Suprapubic skin (tissue), 4 donors: Measurements from ENCODE around the gene GPX7. TPM values are rescaled to one million over a fixed set of nuclear protein-coding genes. Genes with fewer than 3 reads are reported as not detected.
"Not testable (repeated sequence)": the region's sequence is repeated elsewhere in the genome, so short reads cannot be mapped to it uniquely, and the experiment has no call there.

Experiments
- DNase-seq, 2 donors: peaks; one replicate each; pipeline ENCODE4 v3.0.0-alpha.2; 2019; ENCODE audit warnings: low spot score in 2 of 2
- H3K27ac ChIP-seq: fragments of 200-600 bp; sonication (generic); one replicate; pipeline ENCODE4 v1.5.1; 2019
- H3K27me3 ChIP-seq: fragments of 200-600 bp; sonication (generic); one replicate; pipeline ENCODE4 v1.5.1; 2019
- H3K36me3 ChIP-seq: fragments of 200-600 bp; sonication (generic); one replicate; pipeline ENCODE4 v1.5.1; 2019
- H3K4me1 ChIP-seq: fragments of 200-600 bp; sonication (generic); one replicate; pipeline ENCODE4 v1.5.1; 2019
- H3K4me3 ChIP-seq: fragments of 200-600 bp; sonication (generic); one replicate; pipeline ENCODE4 v1.5.1; 2019; ENCODE audit warnings: mild to moderate bottlenecking
- H3K9me3 ChIP-seq: fragments of 200-600 bp; sonication (generic); one replicate; pipeline ENCODE4 v1.5.1; 2019
- EP300 ChIP-seq: sonication (generic); formaldehyde crosslinking; IDR thresholded peaks from one replicate; pipeline ENCODE4 v1.6.1; 2017; ENCODE audit warnings: antibody characterized with exemption
- POLR2A ChIP-seq, 2 donors: fragments of 450-650 bp; IDR thresholded peaks; one replicate each; pipeline ENCODE4 v1.6.1; 2017; ENCODE audit warnings: antibody characterized with exemption in 2 of 2, mild to moderate bottlenecking in 2 of 2, moderate library complexity in 2 of 2
- POLR2AphosphoS5 ChIP-seq, 3 donors: sonication (generic); formaldehyde crosslinking; IDR thresholded peaks; one replicate each; pipeline ENCODE4 v1.6.1; 2017; ENCODE audit warnings: antibody characterized with exemption in 3 of 3
- WGBS: methylation state at CpG from one replicate; pipeline ENCODE4 v1.1.5; 2018; 5-methylcytosine and 5-hydroxymethylcytosine counted together
- total RNA-seq, 4 donors: library from RNA; depleted of rRNA; stranded (reverse); fragments of >200 nt; gene quantifications; one replicate each; pipeline ENCODE4 v1.1.0, GENCODE V29; 2016
- TF ChIP-seq, protein P1 (sequence below), 2 donors: fragments of 200-600 bp in 1 of 2; fragments of 450-650 bp in 1 of 2; sonication (generic) in 1 of 2; IDR thresholded peaks; one replicate each; pipeline ENCODE4 v1.5.1; 2016 to 2019; ENCODE audit warnings: antibody characterized with exemption in 2 of 2, mild to moderate bottlenecking in 1 of 2, moderate library complexity in 1 of 2

Gene GPX7
- total RNA-seq, 4 donors from 2014 or later = 3.1 to 11.1 (median 7.5) TPM

- Histone ChIP-seq H3K9me3 (no peaks in the 10 kb centered on the region), H3K4me3 (no peak overlapping the region), H3K4me1 (peaks cover 5% of the 10 kb centered on the region), H3K27ac (no peak overlapping the region), H3K27me3 (no peaks in the 10 kb centered on the region), H3K36me3 (no peaks in the 10 kb centered on the region)
- WGBS = 63% methylated on average over 7 of the region's 7 CpGs
- DNase-seq = no peak
- TF ChIP-seq EP300 = no peak
- TF ChIP-seq, protein P1, sequence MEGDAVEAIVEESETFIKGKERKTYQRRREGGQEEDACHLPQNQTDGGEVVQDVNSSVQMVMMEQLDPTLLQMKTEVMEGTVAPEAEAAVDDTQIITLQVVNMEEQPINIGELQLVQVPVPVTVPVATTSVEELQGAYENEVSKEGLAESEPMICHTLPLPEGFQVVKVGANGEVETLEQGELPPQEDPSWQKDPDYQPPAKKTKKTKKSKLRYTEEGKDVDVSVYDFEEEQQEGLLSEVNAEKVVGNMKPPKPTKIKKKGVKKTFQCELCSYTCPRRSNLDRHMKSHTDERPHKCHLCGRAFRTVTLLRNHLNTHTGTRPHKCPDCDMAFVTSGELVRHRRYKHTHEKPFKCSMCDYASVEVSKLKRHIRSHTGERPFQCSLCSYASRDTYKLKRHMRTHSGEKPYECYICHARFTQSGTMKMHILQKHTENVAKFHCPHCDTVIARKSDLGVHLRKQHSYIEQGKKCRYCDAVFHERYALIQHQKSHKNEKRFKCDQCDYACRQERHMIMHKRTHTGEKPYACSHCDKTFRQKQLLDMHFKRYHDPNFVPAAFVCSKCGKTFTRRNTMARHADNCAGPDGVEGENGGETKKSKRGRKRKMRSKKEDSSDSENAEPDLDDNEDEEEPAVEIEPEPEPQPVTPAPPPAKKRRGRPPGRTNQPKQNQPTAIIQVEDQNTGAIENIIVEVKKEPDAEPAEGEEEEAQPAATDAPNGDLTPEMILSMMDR (IDR thresholded peaks at IDR 0.05) = no peak
- TF ChIP-seq POLR2AphosphoS5 (IDR thresholded peaks at IDR 0.05) = no peak
- no peak for TF ChIP-seq POLR2A (IDR thresholded peaks at IDR 0.05)
Measured at GRCh38 chr1:52569449-52570210, 32.5 kb upstream of the GPX7 start.

DNA sequence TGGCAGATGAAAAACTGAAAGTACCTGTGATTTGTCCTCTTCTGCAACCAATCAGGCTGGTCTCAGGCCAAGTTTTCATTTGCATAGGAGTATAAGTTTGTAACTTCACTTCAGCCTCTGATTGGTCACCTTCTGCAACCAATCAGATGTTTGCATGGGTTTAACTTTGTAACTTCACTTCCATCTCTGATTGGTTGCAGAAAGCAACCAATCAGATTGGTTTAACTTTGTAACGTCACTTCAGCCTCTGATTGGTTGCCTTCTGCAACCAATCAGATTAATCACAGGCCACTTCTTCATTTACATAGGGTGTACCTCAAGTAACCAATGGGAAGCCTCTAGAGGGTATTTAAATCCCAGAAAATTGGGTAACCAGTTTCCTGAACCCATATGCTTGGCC lies 30.4 kb upstream of the GPX7 start:
- H3K4me1 ChIP-seq = peaks cover 10% of the 10 kb centered on the region
- 83% methylated on average over 1 of the region's 1 CpG for WGBS
- H3K4me3 ChIP-seq = no peak overlapping the region

GRCh38 chr1:52572387-52572786 lies 29.8 kb upstream of the GPX7 start:
- TF ChIP-seq, protein P1 (IDR thresholded peaks at IDR 0.05) = no peak
- TF ChIP-seq POLR2AphosphoS5 (IDR thresholded peaks at IDR 0.05) (no peak), EP300 (no peak), POLR2A (IDR thresholded peaks at IDR 0.05) (no peak)
- 89% methylated on average over 4 of the region's 4 CpGs for WGBS
- Histone ChIP-seq H3K4me1 (peaks cover 10% of the 10 kb centered on the region), H3K27me3 (no peaks in the 10 kb centered on the region), H3K4me3 (no peak overlapping the region), H3K9me3 (no peaks in the 10 kb centered on the region), H3K36me3 (no peaks in the 10 kb centered on the region), H3K27ac (no peak overlapping the region)
- no peak for DNase-seq

More for the DNA sequence above, 30.4 kb upstream of the GPX7 start:
- no peak for TF ChIP-seq EP300
- no peak for TF ChIP-seq POLR2A (IDR thresholded peaks at IDR 0.05)
- no peak for TF ChIP-seq POLR2AphosphoS5 (IDR thresholded peaks at IDR 0.05)
- TF ChIP-seq, protein P1 (IDR thresholded peaks at IDR 0.05) = no peak
- H3K9me3 ChIP-seq = no peaks in the 10 kb centered on the region
- H3K27me3 ChIP-seq = no peaks in the 10 kb centered on the region
- H3K36me3 ChIP-seq = no peaks in the 10 kb centered on the region
- H3K27ac ChIP-seq = no peak overlapping the region
- DNase-seq = no peak

DNA sequence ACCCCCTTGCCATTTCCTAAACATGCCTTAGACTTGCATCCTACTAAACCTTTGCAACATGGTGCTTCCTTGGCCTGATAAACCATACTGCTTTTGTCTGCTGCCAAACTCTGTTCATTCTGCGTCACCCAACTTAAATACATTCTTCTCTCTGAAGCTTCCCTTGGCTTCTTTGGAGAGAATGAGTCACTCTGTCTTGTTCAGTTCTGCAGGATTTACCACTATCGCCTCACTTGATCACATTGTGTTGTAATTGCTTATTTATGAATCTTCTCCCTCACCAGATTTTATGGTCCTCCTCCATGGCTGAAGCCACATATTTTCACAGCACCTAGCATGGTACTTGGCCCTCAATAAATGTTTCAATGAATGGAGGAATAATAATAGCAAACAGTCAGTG lies 27.6 kb upstream of the GPX7 start:
- WGBS = 27% methylated on average over 2 of the region's 2 CpGs
- H3K27me3 ChIP-seq = no peaks in the 10 kb centered on the region

GRCh38 chr1:52576074-52576473 lies 26.1 kb upstream of the GPX7 start:
- TF ChIP-seq POLR2A (IDR thresholded peaks at IDR 0.05) = no peak
- TF ChIP-seq POLR2AphosphoS5 (IDR thresholded peaks at IDR 0.05) = no peak
- TF ChIP-seq, protein P1 (IDR thresholded peaks at IDR 0.05) = no peak
- TF ChIP-seq EP300 = no peak
- peaks cover 10% of the 10 kb centered on the region for H3K4me1 ChIP-seq
- no peak overlapping the region for H3K27ac ChIP-seq
- no peaks in the 10 kb centered on the region for H3K9me3 ChIP-seq
- WGBS = 95% methylated on average over 1 of the region's 1 CpG
- H3K27me3 ChIP-seq = no peaks in the 10 kb centered on the region
- H3K36me3 ChIP-seq = no peaks in the 10 kb centered on the region
- H3K4me3 ChIP-seq = no peak overlapping the region
- DNase-seq = no peak

More for the DNA sequence above, 27.6 kb upstream of the GPX7 start:
- TF ChIP-seq EP300 (no peak), POLR2AphosphoS5 (IDR thresholded peaks at IDR 0.05) (peak in 1 of 3 donors; percentile 52)
- Histone ChIP-seq H3K9me3 (no peaks in the 10 kb centered on the region), H3K4me3 (no peak overlapping the region), H3K27ac (no peak overlapping the region), H3K4me1 (peaks cover 10% of the 10 kb centered on the region), H3K36me3 (no peaks in the 10 kb centered on the region)
- DNase-seq = no peak

DNA sequence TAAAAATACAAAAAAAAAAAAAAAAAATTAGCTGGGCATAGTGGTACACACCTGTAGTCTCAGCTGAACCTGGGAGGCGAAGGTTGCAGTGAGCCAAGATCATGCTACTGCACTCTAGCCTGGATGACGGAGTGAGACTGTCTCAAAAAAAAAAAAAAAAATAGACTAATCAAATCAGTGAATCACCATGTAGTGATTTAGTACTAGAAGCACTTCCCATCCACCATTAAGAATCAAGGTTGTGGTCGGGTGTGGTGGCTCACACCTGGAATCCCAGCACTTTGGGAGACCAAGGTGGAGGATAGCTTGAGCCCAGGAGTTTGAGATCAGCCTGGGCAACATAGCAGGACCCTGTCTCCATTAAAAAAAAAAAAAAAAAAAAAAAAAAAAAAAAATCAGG lies 24.1 kb upstream of the GPX7 start:
- H3K4me3 ChIP-seq, DNase-seq, H3K9me3 ChIP-seq, H3K4me1 ChIP-seq, H3K36me3 ChIP-seq, H3K27me3 ChIP-seq, H3K27ac ChIP-seq: not testable (repeated sequence)
- WGBS = 68% methylated on average over 3 of the region's 3 CpGs
